HepG2 (cell line): ENCODE measurements around the gene IQSEC1. TPM values are rescaled to one million over a fixed set of nuclear protein-coding genes. Genes with fewer than 3 reads are reported as not detected.

ENCODE experiments used
- ATAC-seq: fragments of 200-7000 bp; cut with Tn5 transposase; 3 replicates; pipeline ENCODE4 v1.9.1; 2020; ENCODE audit warnings: mild to moderate bottlenecking, moderate library complexity
- BruUV-seq: library from RNA; stranded (reverse); fragments of 400-500 nt; replicated peaks from 2 replicates; lab custom pipeline; 2021; lab: Mats Ljungman, UMichigan
- CTCF ChIA-PET: fragments of 300-600 bp; formaldehyde crosslinking; extraction: SDS; loops from one replicate; lab custom pipeline; 2021; ENCODE audit warnings: low total read pairs, inconsistent platforms, low intra/inter-chr PET ratio; lab: Yijun Ruan, JAX
- POLR2A ChIA-PET: fragments of 350-600 bp; sonication (Branson Sonifier 250); formaldehyde crosslinking; loops from one replicate; lab custom pipeline; 2020; ENCODE audit warnings: antibody characterized with exemption, inconsistent platforms; lab: Yijun Ruan, JAX
- DNase-seq: peaks from one replicate; pipeline ENCODE4 v3.0.0-alpha.2; 2015; ENCODE audit warnings: low spot score
- FAIRE-seq: peaks from 3 replicates; lab custom pipeline; 2011; peaks lifted over from hg19 to GRCh38; lab: Jason Lieb, UNC
- H2AFZ ChIP-seq: one replicate; pipeline ENCODE4 v1.6.1; 2011; ENCODE audit warnings: low read length, inconsistent platforms
- H3K27ac ChIP-seq: fragments of 300-600 bp; 3 replicates; pipeline ENCODE4 v1.8.0; 2011; ENCODE audit warnings: mixed run types, mild to moderate bottlenecking, mixed read lengths, low read length, inconsistent platforms; ENCODE audit not compliant: insufficient read depth; ENCODE audit errors: extremely low read length
- H3K27me3 ChIP-seq, 2 experiments: fragments of 200-600 bp in 1 of 2; 2 replicates in 1 of 2; 3 replicates in 1 of 2; pipeline versions ENCODE4 v1.6.0 to v1.8.0; 2011; ENCODE audit warnings: low read length in 2 of 2, mild to moderate bottlenecking in 2 of 2, moderate library complexity in 2 of 2, inconsistent platforms in 1 of 2; ENCODE audit not compliant: insufficient read depth in 2 of 2, control insufficient read depth in 1 of 2
- H3K36me3 ChIP-seq, 2 experiments: fragments of 200-600 bp in 1 of 2; replicated peaks in 1 of 2; 2 replicates in 1 of 2; 3 replicates in 1 of 2; pipeline versions ENCODE4 v1.5.1 to v1.8.0; 2011; ENCODE audit warnings: low read length in 2 of 2, inconsistent platforms in 1 of 2; ENCODE audit not compliant: insufficient read depth in 2 of 2, control insufficient read depth in 1 of 2
- H3K4me1 ChIP-seq: 2 replicates; pipeline ENCODE4 v1.5.1; 2012; ENCODE audit warnings: low read length, inconsistent platforms; ENCODE audit not compliant: insufficient read depth
- H3K4me2 ChIP-seq: 2 replicates; pipeline ENCODE4 v1.6.0; 2011; ENCODE audit warnings: low read depth, low read length, inconsistent platforms
- H3K4me3 ChIP-seq, 3 experiments: fragments of 200-600 bp in 1 of 3; sonication (generic), shearing (Covaris generic) in 1 of 3; replicated peaks in 1 of 3; 2 replicates each; pipeline ENCODE4 v1.5.1; 2011 to 2016; ENCODE audit warnings: low read length in 3 of 3, inconsistent platforms in 2 of 3, low read depth in 2 of 3, mild to moderate bottlenecking in 2 of 3, control low read depth in 1 of 3, mixed read lengths in 1 of 3; ENCODE audit not compliant: insufficient read depth in 1 of 3
- H3K79me2 ChIP-seq: one replicate; pipeline ENCODE4 v1.6.1; 2011; ENCODE audit warnings: low read length, inconsistent platforms; ENCODE audit not compliant: insufficient read depth
- H3K9ac ChIP-seq: 2 replicates; pipeline ENCODE4 v1.6.0; 2011; ENCODE audit warnings: mild to moderate bottlenecking, low read depth, low read length, inconsistent platforms; ENCODE audit not compliant: insufficient read depth
- H3K9me3 ChIP-seq: 2 replicates; pipeline ENCODE4 v1.5.1; 2012; ENCODE audit warnings: mild to moderate bottlenecking, low read length
- H4K20me1 ChIP-seq: 2 replicates; pipeline ENCODE4 v1.6.0; 2011; ENCODE audit warnings: inconsistent platforms, mild to moderate bottlenecking, low read length, moderate library complexity; ENCODE audit not compliant: insufficient read depth
- BATF2 ChIP-seq: sonication (generic); formaldehyde crosslinking; IDR thresholded peaks from 2 replicates; pipeline ENCODE4 v1.8.0; 2022; ENCODE audit warnings: mild to moderate bottlenecking, missing genetic modification reagents, moderate library complexity
- NCOA5 ChIP-seq: sonication (generic); formaldehyde crosslinking; IDR thresholded peaks from 2 replicates; pipeline ENCODE4 v1.4.0; 2020; ENCODE audit warnings: missing genetic modification reagents
- PHF8 ChIP-seq: sonication (generic); formaldehyde crosslinking; IDR thresholded peaks from 2 replicates; pipeline ENCODE4 v1.5.0; 2020; ENCODE audit warnings: missing genetic modification reagents
- ZNF20 ChIP-seq: sonication (generic); formaldehyde crosslinking; IDR thresholded peaks from 2 replicates; pipeline ENCODE4 v1.4.0; 2020; ENCODE audit warnings: mild to moderate bottlenecking, moderate library complexity, missing genetic modification reagents
- ZNF3 ChIP-seq: IDR thresholded peaks from 2 replicates; pipeline ENCODE4 v1.7.0; 2017; ENCODE audit warnings: inconsistent platforms
- ZNF781 ChIP-seq: sonication (generic); formaldehyde crosslinking; IDR thresholded peaks from 2 replicates; pipeline ENCODE4 v1.5.1; 2020; ENCODE audit warnings: borderline replicate concordance, mild to moderate bottlenecking, missing genetic modification reagents; ENCODE audit errors: not compliant biosample characterization
- WGBS: methylation state at CpG from one replicate; pipeline ENCODE4 v1.1.6; 2017; ENCODE audit warnings: low lambda C conversion rate; 5-methylcytosine and 5-hydroxymethylcytosine counted together
- in situ Hi-C: cut with HindIII; loops from 2 replicates; pipeline ENCODE4 v1.10.0; 2017; ENCODE audit warnings: low pct_unique_long_range_greater_than_20kb; ENCODE audit not compliant: extremely low pct_ligation_motif_present
- intact Hi-C: fragments of 100-400 bp; cut with micrococcal nuclease; formaldehyde crosslinking; loops from one replicate; pipeline ENCODE4 v1.10.0; 2022; ENCODE audit not compliant: unreplicated experiment
- polyA plus RNA-seq, 8 experiments: library from polyadenylated mRNA; depleted of rRNA in 3 of 8; stranded (reverse) in 7 of 8; unstranded in 1 of 8; fragments of >200 nt; fragmentation: Illumina TruSeq in 4 of 8; extraction: Trizol in 4 of 8; gene quantifications; 2 replicates each; pipeline versions ENCODE4 v1.2.1 to v1.2.3, GENCODE V29; 2011 to 2016; ENCODE audit warnings: low read depth in 4 of 8, missing spikeins in 1 of 8, mixed read lengths in 1 of 8; ENCODE audit not compliant: insufficient read depth in 1 of 8
- total RNA-seq, 5 experiments: library from RNA; depleted of rRNA; stranded (reverse); fragments of >200 nt; fragmentation: Illumina TruSeq; extraction: Trizol; gene quantifications; 2 replicates each; pipeline ENCODE4 v1.2.3, GENCODE V29; 2016; ENCODE audit warnings: low read depth in 1 of 5
- TF ChIP-seq, protein P1 (sequence below): sonication (generic); formaldehyde crosslinking; IDR thresholded peaks from one replicate; pipeline ENCODE4 v1.5.1; 2020; ENCODE audit warnings: mild to moderate bottlenecking, missing genetic modification reagents; ENCODE audit errors: not compliant biosample characterization
- TF ChIP-seq, protein P2 (sequence below): sonication (generic); formaldehyde crosslinking; IDR thresholded peaks from 2 replicates; pipeline ENCODE4 v1.8.1; 2023; ENCODE audit warnings: missing genetic modification reagents, mild to moderate bottlenecking, borderline replicate concordance
- TF ChIP-seq, protein P3 (sequence below): sonication (generic); formaldehyde crosslinking; IDR thresholded peaks from 2 replicates; pipeline ENCODE4 v1.5.1; 2020; ENCODE audit warnings: missing genetic modification reagents, mild to moderate bottlenecking, borderline replicate concordance

IQSEC1 gene
- total and polyA plus RNA-seq, 2 of the 13 experiments (the other 11 are each of a cell fraction or from before 2014, with no cell fraction given), result 17.4 to 20.2 TPM

- Histone ChIP-seq H3K27me3 (no peaks in the 10 kb centered on the region), H3K4me3 (peak overlapping the region; percentile 68 to 81 (median 73)), H2AFZ (no peak overlapping the region), H3K36me3 (no peaks in the 10 kb centered on the region), H3K9ac (peak overlapping the region; percentile 68), H3K4me1 (peaks cover 44% of the 10 kb centered on the region), H3K9me3 (no peaks in the 10 kb centered on the region), H3K27ac (peak overlapping the region; percentile 52), H3K4me2 (peak overlapping the region; percentile 84), H3K79me2 (no peaks in the 10 kb centered on the region), H4K20me1 (peaks cover 13% of the 10 kb centered on the region; the same call in 1 of the 2 replicates)
- ATAC-seq (peak; percentile 68), FAIRE-seq (peak; percentile 86), DNase-seq (peak; percentile 81)
- intact Hi-C loops (loop anchor here (2.0 kb wide), 1 partner anchor 28 kb away; no protein-coding TSS in a partner anchor), in situ Hi-C loops (no loop called here)
- CTCF ChIA-PET, result no interaction called here
- POLR2A ChIA-PET, result interaction anchor here (0.7 to 3.3 kb wide), 5 partner anchors 9 to 151 kb away, joined by 4 to 29 read pairs (median 5); partner anchors contain the start of gene RPL32
- BruUV-seq, result no TSS peak
- 0% methylated on average over 7 of the region's 24 CpGs for WGBS
- TF ChIP-seq ZNF3 (CRISPR knock-in tag) (no peak), PHF8 (CRISPR knock-in tag) (no peak), ZNF20 (CRISPR knock-in tag) (no peak), NCOA5 (CRISPR knock-in tag) (no peak), BATF2 (CRISPR knock-in tag) (no peak), ZNF781 (CRISPR knock-in tag) (no peak)
- TF ChIP-seq, protein P1, sequence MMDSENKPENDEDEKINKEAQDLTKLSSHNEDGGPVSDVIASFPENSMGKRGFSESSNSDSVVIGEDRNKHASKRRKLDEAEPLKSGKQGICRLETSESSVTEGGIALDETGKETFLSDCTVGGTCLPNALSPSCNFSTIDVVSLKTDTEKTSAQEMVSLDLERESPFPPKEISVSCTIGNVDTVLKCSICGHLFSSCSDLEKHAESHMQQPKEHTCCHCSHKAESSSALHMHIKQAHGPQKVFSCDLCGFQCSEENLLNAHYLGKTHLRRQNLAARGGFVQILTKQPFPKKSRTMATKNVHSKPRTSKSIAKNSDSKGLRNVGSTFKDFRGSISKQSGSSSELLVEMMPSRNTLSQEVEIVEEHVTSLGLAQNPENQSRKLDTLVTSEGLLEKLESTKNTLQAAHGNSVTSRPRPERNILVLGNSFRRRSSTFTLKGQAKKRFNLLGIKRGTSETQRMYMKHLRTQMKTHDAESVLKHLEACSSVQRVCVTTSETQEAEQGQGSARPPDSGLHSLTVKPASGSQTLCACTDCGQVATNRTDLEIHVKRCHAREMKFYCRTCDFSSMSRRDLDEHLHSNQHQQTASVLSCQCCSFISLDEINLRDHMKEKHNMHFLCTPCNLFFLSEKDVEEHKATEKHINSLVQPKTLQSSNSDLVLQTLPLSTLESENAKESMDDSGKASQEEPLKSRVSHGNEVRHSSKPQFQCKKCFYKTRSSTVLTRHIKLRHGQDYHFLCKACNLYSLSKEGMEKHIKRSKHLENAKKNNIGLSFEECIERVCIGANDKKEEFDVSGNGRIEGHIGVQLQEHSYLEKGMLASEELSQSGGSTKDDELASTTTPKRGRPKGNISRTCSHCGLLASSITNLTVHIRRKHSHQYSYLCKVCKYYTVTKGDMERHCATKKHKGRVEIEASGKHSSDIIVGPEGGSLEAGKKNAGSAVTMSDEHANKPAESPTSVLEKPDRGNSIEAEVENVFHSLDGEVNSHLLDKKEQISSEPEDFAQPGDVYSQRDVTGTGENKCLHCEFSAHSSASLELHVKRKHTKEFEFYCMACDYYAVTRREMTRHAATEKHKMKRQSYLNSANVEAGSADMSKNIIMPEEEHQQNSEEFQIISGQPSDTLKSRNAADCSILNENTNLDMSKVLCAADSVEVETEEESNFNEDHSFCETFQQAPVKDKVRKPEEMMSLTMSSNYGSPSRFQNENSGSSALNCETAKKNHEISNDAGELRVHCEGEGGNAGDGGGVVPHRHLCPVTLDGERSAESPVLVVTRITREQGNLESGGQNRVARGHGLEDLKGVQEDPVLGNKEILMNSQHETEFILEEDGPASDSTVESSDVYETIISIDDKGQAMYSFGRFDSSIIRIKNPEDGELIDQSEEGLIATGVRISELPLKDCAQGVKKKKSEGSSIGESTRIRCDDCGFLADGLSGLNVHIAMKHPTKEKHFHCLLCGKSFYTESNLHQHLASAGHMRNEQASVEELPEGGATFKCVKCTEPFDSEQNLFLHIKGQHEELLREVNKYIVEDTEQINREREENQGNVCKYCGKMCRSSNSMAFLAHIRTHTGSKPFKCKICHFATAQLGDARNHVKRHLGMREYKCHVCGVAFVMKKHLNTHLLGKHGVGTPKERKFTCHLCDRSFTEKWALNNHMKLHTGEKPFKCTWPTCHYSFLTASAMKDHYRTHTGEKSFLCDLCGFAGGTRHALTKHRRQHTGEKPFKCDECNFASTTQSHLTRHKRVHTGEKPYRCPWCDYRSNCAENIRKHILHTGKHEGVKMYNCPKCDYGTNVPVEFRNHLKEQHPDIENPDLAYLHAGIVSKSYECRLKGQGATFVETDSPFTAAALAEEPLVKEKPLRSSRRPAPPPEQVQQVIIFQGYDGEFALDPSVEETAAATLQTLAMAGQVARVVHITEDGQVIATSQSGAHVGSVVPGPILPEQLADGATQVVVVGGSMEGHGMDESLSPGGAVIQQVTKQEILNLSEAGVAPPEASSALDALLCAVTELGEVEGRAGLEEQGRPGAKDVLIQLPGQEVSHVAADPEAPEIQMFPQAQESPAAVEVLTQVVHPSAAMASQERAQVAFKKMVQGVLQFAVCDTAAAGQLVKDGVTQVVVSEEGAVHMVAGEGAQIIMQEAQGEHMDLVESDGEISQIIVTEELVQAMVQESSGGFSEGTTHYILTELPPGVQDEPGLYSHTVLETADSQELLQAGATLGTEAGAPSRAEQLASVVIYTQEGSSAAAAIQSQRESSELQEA, result no peak
- TF ChIP-seq, protein P2, sequence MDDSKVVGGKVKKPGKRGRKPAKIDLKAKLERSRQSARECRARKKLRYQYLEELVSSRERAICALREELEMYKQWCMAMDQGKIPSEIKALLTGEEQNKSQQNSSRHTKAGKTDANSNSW (CRISPR knock-in tag), result no peak
- TF ChIP-seq, protein P3, sequence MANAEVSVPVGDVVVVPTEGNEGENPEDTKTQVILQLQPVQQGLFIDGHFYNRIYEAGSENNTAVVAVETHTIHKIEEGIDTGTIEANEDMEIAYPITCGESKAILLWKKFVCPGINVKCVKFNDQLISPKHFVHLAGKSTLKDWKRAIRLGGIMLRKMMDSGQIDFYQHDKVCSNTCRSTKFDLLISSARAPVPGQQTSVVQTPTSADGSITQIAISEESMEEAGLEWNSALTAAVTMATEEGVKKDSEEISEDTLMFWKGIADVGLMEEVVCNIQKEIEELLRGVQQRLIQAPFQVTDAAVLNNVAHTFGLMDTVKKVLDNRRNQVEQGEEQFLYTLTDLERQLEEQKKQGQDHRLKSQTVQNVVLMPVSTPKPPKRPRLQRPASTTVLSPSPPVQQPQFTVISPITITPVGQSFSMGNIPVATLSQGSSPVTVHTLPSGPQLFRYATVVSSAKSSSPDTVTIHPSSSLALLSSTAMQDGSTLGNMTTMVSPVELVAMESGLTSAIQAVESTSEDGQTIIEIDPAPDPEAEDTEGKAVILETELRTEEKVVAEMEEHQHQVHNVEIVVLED (CRISPR knock-in tag), result no peak
Measured at GRCh38 chr3:12992629-12993516, 80.4 kb downstream of the IQSEC1 start.
